GM19043 (cell line): ENCODE results near the gene GRK1.

Experiments
- ATAC-seq: cut with Tn5 transposase; IDR thresholded peaks from one replicate; pipeline ENCODE4 v1.9.1; 2021; ENCODE audit warnings: low read depth; ENCODE audit not compliant: unreplicated experiment

Gene GRK1

DNA sequence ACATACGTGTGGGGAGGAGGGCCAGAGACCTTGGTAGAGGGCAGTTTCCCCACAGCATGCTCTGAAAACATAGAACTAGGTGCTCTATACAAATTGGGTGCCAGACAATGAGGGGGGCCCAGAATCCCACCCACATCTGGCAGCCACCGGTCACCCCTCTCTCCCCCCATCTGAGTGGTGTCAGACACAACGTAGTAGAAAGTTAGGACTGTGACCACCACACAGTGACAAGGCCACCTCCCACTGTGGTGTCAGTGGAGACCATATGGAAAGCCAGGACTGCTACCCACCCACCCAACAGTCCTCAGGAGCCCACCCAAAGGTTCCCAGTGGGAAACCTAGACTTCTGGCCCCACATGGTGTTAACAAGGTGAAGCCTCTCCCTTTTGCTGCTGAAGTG is 7.0 kb upstream of the GRK1 start:
- ATAC-seq, result no peak

DNA sequence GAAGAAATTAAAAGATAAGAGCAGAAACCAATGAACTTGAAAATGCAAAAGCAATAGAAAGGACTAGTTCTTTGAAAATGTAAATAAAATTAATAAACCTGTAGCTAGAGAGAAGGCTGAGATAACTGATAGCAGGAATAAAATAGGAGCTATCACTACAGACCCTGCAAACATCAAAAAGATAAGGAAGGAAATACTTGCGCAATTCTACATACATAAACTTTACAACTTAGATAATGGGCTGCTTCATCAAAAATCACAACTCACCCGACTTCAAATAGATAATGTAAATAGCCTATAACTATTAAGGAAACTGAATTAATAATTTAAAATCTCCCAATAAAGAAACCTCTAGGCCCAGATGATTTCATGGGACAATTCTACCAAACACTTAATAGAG is 5.5 kb upstream of the GRK1 start:
- no peak for ATAC-seq

DNA sequence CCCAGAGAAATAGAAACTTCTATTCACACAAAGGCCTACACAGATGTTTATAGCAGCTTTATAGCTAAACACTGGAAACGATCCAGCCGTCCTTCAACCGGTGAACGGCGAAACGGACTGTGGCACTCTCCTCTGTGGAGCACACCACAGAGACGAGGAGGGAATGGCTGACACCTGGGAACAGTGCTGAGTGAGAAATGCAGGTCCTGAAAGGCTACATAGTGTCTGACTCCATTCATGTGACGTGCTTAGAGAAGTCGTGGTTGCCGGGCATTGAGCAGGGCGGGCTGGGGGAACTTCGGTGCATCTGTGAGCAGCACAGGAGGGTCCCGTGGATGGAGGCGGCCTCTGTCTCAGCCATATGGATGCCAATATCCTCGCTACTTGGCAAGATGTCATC is 3.1 kb upstream of the GRK1 start:
- ATAC-seq, result no peak

DNA sequence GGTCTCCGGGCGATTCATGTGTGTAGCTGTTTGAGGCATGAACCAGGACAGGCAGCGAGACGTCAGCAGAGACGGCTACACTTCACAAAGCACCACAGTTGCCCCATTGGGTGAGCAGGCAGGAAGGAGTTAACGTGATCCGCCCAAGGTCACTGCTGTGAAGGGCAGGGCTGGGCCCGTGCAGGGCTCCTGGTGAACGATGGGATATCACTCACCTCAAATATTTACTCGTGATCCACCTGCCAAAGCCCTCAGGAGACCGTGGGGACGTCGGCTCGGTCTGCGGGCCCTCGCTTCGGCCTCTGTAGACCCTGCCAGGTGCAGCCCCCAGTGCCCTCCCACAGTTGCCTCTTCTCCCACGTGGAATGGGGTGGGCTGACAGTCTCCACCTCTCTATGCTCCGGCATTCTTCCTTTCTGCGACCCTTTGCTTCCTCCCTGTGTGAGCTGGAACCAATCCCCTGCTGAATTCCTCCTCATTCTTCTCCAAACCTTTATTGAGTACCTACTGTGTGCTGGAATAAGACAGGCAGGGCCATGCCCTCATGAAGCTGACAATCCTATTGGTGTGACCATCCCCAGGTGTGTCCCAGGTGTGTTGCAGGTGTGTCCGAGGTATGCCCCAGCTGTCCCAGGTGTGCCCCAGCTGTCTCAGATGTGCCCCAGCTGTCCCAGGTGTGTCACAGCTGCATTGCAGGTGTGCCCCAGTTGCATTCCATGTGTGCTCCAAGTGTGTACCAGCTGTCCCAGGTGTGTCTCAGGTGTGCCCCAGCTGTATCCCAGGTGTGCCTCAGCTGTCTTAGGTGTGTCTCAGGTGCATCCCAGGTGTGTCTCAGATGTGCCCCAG is 2.0 kb upstream of the GRK1 start:
- no peak for ATAC-seq

DNA sequence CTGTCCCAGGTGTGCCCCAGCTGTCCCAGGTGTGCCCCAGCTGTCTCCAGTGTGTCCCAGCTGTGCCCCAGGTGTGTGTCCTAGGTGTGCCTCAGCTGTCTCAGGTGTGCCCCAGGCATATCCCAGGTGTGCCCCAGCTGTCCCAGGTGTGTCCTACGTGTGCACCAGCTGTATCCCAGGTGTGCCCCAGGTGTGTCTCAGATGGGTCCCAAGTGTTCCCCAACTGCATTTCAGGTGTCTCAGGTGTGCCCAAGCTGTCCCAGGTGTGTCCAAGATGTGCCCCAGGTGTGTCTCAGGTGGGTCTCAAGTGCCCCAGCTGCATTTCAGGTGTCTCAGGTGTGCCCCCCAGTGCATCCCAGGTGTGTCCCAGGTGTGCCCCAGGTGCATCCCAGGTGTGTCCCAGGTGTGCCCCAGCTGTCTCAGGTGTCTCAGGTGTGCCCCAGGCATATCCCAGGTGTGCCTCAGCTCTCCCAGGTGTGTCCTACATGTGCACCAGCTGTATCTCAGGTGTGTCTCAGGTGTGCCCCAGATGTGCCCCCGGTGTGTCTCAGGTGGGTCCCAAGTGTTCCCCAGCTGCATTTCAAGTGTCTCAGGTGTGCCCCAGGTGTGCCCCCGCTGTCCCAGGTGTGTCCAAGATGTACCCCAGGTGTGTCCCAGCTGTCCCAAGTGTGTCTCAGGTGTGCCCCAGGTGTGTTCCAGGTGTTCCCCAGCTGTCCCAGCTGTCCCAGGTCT is 1.3 kb upstream of the GRK1 start:
- no peak for ATAC-seq

DNA sequence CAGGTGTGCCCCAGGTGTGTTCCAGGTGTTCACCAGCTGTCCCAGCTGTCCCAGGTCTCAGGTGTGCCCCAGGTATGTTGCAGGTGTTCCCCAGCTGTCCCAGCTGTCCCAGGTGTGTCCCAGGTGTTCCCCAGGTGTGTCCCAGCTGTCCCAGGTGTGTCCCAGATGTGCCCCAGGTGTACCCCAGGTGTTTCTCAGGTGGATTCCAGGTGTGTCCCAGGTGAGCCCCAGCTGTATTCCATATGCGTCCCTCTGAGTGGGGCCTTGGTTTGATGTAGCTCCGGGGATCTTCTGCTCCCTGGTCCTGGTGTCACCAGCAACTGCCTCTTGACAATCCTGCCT is 719 bp upstream of the GRK1 start:
- no peak for ATAC-seq

DNA sequence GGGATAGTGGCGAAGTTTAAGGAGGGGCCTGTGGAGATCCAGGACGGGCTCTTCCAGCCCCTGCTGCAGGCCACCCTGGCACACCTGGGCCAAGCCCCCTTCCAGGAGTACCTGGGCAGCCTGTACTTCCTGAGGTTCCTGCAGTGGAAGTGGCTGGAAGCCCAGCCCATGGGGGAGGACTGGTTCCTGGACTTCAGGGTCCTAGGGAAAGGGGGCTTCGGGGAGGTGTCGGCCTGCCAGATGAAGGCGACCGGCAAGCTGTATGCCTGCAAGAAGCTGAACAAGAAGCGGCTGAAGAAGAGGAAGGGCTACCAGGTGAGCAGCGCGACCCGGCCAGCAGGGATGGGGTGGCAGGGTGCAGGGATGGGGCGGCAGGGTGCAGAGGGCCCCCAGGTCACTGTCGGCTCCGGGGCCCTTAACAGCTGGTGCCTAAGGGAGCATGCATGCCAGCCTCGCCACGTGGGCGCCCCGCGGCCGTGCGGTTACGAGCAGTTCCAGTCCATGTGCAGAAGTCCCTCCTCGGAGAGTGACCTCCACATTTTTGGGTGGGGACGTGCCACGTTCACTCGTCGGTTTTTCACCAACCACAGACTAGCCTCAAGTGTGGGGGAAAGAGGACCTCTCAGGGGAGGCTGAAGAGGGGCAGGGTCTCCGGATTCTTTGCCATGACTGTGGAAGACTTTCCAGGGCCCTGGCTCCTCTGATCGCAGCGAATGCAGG is 912 bp downstream of the GRK1 start:
- no peak for ATAC-seq

DNA sequence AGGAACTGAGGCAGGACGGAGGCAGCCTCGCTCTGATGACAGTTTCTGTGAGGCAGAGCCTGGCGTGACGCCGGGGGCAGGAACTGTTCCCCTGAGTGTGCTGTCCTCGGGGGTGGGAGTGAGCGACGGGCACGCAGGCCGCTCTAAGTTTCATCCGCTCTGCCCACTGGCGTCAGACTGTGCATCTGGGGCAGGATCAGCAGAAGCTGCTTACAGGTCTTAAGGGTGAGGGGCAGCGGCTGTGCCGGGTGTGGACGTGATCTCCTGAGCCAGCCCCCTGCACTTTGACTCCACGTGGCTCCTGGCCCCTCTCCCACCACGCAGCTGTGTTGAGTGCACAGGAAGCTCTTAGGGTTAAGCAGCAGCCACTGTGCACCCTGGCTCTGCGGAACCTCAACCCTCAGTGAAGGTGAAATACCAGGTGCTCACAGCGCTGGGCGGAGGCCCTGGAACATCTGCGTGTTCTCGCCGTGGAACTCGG is 1.5 kb downstream of the GRK1 start:
- ATAC-seq, result no peak

DNA sequence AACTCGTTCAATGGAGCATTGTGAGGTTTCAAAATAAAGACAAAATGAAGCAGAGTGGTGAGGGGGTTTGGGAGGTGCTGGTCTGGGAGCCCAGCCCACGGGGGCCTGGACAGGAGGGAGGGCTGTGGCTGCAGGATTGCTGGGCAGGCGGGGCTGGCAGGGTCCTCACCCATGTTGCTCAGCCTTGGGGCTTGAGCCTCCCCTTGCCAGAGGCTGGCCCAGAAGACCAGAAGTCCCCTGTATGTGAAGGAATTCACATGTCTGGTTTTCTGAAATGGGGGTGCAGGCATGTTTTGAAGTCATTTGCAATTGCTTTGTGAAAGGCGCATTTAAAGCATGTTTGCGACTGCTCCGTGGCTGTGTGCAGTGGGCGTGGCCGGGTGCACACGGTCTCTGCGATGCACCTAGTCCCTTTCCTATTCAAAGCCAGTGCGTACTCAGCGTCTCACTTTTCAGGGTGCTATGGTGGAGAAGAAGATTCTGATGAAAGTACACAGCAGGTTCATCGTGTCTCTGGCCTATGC is 2.3 kb downstream of the GRK1 start:
- no peak for ATAC-seq

DNA sequence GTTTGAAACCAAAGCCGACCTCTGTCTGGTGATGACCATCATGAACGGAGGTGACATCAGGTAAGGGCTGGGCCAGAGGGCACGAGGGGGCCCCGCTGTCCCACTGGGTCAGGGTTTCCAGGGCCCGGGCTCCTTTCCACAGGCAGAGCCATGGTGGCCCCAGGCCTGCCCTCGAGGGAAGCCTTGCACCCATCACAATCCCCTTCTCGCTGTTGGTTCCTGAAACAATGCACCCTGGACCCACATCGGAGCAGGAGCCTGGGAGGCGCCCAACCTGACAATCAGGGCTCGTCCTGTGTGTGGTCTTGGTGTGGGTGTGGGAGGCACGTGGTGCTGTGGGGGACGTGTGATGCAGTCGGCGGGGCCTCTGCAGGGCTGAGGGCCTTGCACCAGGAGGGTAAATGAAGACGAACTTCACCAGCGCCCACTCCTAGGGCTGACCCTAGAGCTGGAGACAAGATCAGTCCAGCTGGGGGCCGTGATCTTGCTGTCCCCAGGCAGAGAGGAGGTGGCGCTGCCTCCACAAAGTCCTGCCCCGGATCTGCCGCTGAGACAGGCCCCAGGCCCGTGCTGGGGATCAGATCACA is 2.8 kb downstream of the GRK1 start:
- no peak for ATAC-seq

DNA sequence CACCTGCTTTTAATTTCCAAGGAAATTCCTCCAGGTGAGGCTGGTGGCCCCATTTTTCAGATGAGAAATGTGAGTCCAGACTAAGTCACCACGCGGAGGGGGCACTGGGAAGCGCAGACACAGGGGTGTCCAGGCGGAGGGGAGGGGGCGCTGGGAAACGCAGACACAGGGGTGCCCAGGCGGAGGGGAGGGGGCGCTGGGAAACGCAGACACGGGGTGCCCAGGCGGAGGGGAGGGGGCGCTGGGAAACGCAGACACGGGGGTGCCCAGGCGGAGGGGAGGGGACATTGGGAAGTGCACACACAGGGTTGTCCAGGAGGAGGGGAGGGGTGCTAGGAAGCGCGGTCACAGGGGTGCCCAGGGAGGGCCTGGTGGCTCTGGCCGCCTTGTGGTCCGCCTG is 3.5 kb downstream of the GRK1 start:
- no peak for ATAC-seq

DNA sequence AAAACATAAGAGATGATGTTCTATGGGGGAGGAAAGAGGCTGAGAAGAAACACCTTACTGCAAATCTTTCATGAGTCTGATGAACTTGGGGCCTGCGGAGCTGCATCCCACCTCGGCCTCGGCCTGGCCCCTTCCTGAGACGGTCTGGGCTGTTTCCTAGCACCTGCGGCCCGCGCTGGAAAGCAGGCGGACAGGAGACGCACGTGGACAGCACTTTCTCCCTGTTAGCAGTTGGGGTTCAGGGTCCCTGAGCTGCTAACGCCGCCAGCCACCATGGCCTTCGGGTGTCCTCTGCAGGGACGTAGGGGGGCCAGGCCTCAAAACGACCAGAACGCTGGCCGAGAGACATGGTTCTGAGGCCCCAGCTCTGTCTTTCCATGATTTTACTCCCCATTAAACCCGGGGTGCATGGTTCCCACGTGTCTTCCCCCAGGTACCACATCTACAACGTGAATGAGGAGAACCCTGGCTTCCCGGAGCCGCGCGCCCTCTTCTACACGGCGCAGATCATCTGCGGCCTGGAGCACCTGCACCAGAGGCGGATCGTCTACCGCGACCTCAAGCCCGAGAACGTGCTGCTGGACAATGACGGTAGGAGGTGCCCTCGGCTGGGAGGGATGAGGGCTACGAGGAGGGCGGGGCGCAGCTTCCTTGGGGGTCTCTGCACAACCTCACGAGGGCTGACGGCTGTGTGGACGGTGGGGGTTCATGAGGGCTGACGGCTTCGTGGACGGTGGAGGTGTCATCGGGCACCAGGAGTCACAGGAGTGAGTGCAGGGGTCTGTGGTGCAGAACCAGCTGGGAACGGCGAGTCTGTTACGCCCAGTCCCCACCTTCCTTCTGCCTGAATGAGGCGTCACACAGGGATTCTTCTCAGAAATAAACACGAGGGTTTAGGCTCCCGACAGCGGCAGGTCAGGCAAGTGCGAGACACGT is 4.3 kb downstream of the GRK1 start:
- no peak for ATAC-seq

DNA sequence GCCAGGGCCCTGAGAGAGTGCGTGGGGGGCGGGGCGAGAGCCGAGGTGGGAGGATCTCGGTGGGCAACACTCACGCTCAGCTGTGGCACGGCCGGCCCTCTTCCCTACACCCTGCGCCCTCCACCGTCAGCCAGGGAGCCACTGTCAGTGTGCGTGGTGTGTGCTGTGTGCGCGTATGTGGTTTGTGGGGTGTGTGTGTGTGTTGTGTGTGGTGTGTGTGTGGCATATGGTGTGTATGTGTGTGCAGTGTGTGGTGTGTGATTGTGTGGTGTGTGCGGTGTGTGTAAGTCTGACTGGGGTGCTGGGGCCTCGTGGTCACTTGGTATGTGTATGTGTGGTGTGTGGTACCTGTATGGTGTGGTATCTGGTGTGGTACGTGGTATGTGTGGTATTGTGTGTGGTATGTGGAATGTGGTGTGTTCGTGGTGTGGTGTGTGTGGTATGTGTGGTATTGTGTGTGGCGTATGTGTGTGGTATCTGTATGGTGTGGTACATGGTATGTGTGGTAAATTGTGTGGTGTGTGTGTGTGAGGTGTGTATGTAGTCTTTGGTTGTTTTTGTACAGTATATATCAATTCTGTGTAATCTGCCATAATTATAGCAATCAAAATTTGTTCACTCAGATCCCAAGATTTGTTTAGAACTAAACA is 5.1 kb downstream of the GRK1 start:
- no peak for ATAC-seq

DNA sequence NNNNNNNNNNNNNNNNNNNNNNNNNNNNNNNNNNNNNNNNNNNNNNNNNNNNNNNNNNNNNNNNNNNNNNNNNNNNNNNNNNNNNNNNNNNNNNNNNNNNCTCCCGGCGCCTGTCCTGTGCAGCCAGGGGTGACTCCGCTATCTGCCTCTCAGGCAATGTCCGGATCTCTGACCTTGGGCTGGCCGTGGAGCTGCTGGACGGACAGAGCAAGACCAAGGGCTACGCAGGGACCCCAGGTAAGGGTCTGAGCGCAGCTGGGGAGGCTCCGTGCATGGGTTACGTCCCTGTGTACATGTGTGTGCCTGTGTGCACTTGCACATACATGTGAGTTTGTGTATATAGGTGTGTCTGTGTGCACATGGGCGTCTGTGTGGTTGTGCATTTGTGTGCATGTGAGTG is 55.9 kb downstream of the GRK1 start:
- ATAC-seq, result no peak

DNA sequence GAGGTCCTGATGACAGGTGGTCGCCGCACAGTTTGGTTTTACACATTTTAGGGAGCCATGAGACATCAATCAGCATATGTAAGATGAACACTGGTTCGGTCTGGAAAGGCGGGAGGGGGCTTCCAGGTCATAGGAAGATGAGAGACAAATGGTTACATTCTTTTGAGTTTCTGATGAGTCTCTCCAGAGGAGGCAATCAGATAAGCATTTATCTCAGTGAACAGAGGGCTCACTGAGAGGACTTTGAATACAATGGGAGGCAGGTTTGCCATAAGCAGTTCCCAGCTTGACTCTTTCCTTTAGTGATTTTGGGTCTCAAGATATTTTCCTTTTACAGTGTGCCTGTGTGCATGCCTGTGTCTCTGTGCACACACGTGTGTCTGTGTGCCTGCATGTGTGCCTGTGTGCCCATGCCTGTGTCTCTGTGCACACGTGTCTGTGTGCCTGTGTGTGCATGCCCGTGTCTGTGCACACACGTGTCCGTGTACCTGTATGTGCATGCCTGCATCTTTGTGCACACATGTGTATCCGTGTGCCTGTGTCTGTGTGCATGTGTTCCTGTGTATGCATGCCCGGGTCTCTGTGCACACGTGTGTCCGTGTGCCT is 56.5 kb downstream of the GRK1 start:
- no peak for ATAC-seq

DNA sequence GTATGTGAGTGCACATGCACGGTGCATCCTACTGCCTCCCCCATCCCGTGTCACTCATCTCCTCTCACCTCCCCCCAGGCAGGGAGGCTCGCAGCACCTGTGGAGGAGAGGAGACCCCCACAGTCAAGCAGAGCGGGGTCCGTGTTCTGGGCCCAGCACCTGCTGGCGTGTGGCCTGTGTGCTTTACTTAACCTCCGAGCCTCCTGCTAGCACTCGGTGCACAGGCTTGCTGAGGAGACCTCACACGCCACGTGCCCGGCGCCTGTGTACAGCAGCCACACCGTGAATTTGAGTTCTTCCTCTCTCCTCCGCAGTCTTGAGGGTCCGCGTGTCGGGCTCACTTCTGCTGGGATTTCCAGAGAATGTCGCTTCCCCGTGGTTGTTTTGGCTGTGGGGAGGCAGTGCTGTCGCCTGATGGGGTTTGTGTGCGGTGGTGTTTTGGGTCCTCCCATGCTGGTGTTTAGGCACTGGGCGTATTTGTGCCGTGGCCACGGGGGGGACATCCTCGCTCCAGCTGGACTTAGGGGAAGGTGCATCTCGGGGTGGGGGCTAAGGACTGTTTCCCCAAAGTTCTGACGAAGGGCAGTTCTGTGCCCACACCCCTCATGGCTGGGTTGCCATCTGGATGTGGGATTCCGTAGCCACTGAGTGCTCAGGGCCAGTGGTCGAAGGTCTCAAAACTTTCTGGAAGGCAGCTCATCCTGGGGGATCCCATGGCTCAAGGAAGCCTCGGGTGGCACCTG is 57.2 kb downstream of the GRK1 start:
- ATAC-seq, result no peak

DNA sequence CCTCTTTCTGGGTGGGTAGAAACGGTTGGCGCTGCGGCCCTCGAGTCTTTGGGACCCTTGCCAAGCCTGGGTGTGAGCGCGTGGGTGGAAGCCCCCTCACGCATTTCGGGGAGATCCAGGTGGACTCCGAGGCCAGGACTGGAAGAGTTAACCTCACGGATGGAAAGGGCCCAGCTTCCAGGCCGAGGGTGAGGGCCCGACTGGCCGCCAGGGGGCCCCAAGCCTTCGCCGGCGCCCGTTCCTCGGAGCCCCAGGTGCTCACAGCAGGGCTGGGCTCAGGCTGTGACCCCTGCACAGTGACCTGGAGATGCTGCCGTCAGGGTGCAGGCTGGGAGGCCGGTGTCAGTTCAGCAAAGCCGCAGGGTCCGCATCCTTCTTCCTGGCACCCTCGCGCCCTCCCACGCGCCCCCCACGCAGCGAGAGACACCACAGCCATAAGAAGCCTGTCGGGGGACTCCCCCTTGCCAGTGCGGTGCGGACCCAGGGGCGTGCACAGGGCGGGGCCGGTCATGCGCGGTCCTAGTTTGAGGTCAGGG is 57.8 kb downstream of the GRK1 start:
- ATAC-seq, result peak; percentile 87
